OCI-LY1 (cell line): Measurements from ENCODE around the gene KCNH8.

ENCODE experiments used
- CTCF ChIP-seq: fragments of 200-600 bp; sonication (generic), shearing (Covaris generic); IDR thresholded peaks from 2 replicates; pipeline ENCODE4 v1.5.1; 2017; ENCODE audit warnings: mild to moderate bottlenecking, antibody characterized with exemption, low read length, moderate library complexity, mixed read lengths
- EZH2 ChIP-seq: fragments of 200-600 bp; sonication (generic), shearing (Covaris generic); IDR thresholded peaks from 2 replicates; pipeline ENCODE4 v1.8.0; 2017; ENCODE audit warnings: borderline replicate concordance, mixed run types, mild to moderate bottlenecking, antibody characterized with exemption, low read length, moderate library complexity, mixed read lengths

DNA sequence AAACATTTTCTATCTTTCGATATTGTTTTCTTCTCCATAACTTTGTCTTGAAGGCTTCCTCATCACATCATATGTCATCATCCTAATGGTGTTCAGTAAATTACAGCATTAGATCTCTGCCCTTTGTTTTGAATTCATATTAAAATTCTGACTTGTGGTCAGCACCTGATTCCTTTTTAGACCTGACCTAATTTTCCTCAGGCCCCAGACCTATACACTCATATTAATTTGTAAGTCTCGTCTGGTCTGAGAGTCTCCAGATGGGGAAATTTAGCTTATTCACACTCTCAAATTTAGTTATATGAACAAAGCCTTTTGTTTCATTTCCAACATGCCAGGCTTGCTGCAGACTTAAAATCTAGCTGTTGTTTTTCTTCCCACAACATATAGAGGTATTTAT lies 248.4 kb downstream of the KCNH8 start:
- no peak for TF ChIP-seq CTCF
- TF ChIP-seq EZH2 = no peak
